ENCODE data around the gene RESP18.

Gene RESP18

DNA sequence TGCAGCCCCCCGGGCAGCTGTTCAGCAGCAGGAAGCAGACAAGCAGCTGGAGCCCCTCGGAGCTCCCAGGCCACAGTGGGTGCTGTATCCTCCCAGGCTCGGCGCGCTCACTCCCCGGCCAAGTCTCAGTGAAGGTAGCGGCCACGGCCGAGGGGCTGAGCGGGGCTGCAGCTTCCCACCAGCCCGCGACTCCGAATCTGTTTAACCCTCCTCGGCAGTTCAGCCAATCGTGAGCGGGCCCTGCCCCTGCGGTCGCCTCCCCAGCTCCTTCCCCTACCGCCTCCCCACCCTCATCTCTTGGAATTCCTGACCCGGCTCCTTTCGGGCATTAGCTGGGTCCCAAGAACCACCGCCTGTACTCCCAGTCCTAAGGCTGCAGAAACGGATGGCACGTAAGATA, at the start of gene RESP18:
Gene RESP18, minus strand, starts transcription at position 203 of the 400 bp plus-strand sequence.
- no peak within 1 kb of the TSS for H3K27ac ChIP-seq (ENCODE audit: low read length)

GRCh38 chr2:219381448-219381847, 48.9 kb upstream of the RESP18 start:
- Histone ChIP-seq H3K27me3 (ENCODE audit: insufficient read depth, low read length) (no peaks in the 10 kb centered on the region), H3K36me3 (ENCODE audit: insufficient read depth, low read depth, low read length) (peaks cover 53% of the 10 kb centered on the region), H3K9ac (ENCODE audit: low read depth, low read length) (no peak overlapping the region), H3K4me1 (ENCODE audit: insufficient read depth, low read length) (no peaks in the 10 kb centered on the region), H3K27ac (ENCODE audit: low read length) (no peak overlapping the region), H3K4me3 (ENCODE audit: low read length) (no peak overlapping the region), H3K9me3 (ENCODE audit: insufficient read depth, low read depth, low read length) (no peaks in the 10 kb centered on the region)

More for the DNA sequence above, at the start of gene RESP18:
- peak within 1 kb of the TSS; percentile 49 for H3K4me3 ChIP-seq (ENCODE audit: low read length)
- H3K36me3 ChIP-seq (ENCODE audit: insufficient read depth, low read depth, low read length) = no peaks in the 10 kb centered on the region
- H3K9ac ChIP-seq (ENCODE audit: low read depth, low read length) = no peak within 1 kb of the TSS
- H3K4me1 ChIP-seq (ENCODE audit: insufficient read depth, low read length) = peaks cover 5% of the 10 kb centered on the region; the same call in 1 of the 2 replicates
- H3K27me3 ChIP-seq (ENCODE audit: insufficient read depth, low read length) = peaks cover 80% of the 10 kb centered on the region
- H3K9me3 ChIP-seq (ENCODE audit: insufficient read depth, low read depth, low read length) = no peaks in the 10 kb centered on the region

GRCh38 chr2:219380926-219381325, 48.4 kb upstream of the RESP18 start:
- Histone ChIP-seq H3K9me3 (ENCODE audit: insufficient read depth, low read depth, low read length) (no peaks in the 10 kb centered on the region), H3K27ac (ENCODE audit: low read length) (no peak overlapping the region), H3K36me3 (ENCODE audit: insufficient read depth, low read depth, low read length) (peaks cover 48% of the 10 kb centered on the region), H3K9ac (ENCODE audit: low read depth, low read length) (no peak overlapping the region), H3K4me1 (ENCODE audit: insufficient read depth, low read length) (no peaks in the 10 kb centered on the region), H3K27me3 (ENCODE audit: insufficient read depth, low read length) (no peaks in the 10 kb centered on the region), H3K4me3 (ENCODE audit: low read length) (no peak overlapping the region)

GRCh38 chr2:219378163-219378851, 45.8 kb upstream of the RESP18 start:
- Histone ChIP-seq H3K27me3 (ENCODE audit: insufficient read depth, low read length) (no peaks in the 10 kb centered on the region), H3K9me3 (ENCODE audit: insufficient read depth, low read depth, low read length) (no peaks in the 10 kb centered on the region), H3K36me3 (ENCODE audit: insufficient read depth, low read depth, low read length) (peaks cover 44% of the 10 kb centered on the region), H3K4me1 (ENCODE audit: insufficient read depth, low read length) (no peaks in the 10 kb centered on the region), H3K27ac (ENCODE audit: low read length) (no peak overlapping the region), H3K4me3 (ENCODE audit: low read length) (no peak overlapping the region), H3K9ac (ENCODE audit: low read depth, low read length) (no peak overlapping the region)

- Histone ChIP-seq H3K4me3 (ENCODE audit: low read length) (no peak overlapping the region), H3K36me3 (ENCODE audit: insufficient read depth, low read depth, low read length) (peaks cover 10% of the 10 kb centered on the region; the same call in 1 of the 2 replicates), H3K27me3 (ENCODE audit: insufficient read depth, low read length) (no peaks in the 10 kb centered on the region), H3K9ac (ENCODE audit: low read depth, low read length) (no peak overlapping the region), H3K4me1 (ENCODE audit: insufficient read depth, low read length) (no peaks in the 10 kb centered on the region), H3K27ac (ENCODE audit: low read length) (no peak overlapping the region), H3K9me3 (ENCODE audit: insufficient read depth, low read depth, low read length) (no peaks in the 10 kb centered on the region)
Measured at GRCh38 chr2:219369447-219369861, 36.9 kb upstream of the RESP18 start.

- Histone ChIP-seq H3K4me1 (ENCODE audit: insufficient read depth, low read length) (no peaks in the 10 kb centered on the region), H3K4me3 (ENCODE audit: low read length) (no peak overlapping the region), H3K9ac (ENCODE audit: low read depth, low read length) (no peak overlapping the region), H3K27ac (ENCODE audit: low read length) (no peak overlapping the region), H3K9me3 (ENCODE audit: insufficient read depth, low read depth, low read length) (no peaks in the 10 kb centered on the region), H3K36me3 (ENCODE audit: insufficient read depth, low read depth, low read length) (peaks cover 4% of the 10 kb centered on the region; the same call in 1 of the 2 replicates), H3K27me3 (ENCODE audit: insufficient read depth, low read length) (no peaks in the 10 kb centered on the region)
Measured at GRCh38 chr2:219368690-219369191, 36.2 kb upstream of the RESP18 start.

GRCh38 chr2:219362524-219363164, 30.1 kb upstream of the RESP18 start:
- Histone ChIP-seq H3K27ac (ENCODE audit: low read length) (no peak overlapping the region), H3K4me1 (ENCODE audit: insufficient read depth, low read length) (no peaks in the 10 kb centered on the region; the same call in 1 of the 2 replicates), H3K27me3 (ENCODE audit: insufficient read depth, low read length) (peaks cover 46% of the 10 kb centered on the region), H3K9ac (ENCODE audit: low read depth, low read length) (no peak overlapping the region), H3K9me3 (ENCODE audit: insufficient read depth, low read depth, low read length) (no peaks in the 10 kb centered on the region), H3K4me3 (ENCODE audit: low read length) (no peak overlapping the region), H3K36me3 (ENCODE audit: insufficient read depth, low read depth, low read length) (no peaks in the 10 kb centered on the region)

DNA sequence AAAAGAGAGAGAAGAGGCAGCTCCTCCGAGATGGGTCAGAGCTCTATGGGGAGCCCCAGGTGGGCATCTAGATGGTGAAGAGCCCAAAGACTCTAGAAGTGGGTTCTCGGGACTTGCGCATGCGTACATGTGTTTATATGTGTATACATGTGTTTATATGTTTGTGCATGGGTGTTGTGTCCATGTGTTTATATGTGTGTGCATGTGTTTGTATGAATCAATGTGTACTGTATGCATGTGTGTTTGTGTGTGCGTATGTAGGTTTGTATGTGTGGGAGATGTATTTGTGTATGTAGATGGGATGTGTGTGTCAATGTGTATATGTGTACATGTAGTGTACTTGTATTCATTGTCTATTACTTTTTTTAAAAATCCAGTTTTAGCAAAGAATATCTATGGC, 29.5 kb upstream of the RESP18 start:
- no peak overlapping the region for H3K9ac ChIP-seq (ENCODE audit: low read depth, low read length)
- no peaks in the 10 kb centered on the region for H3K9me3 ChIP-seq (ENCODE audit: insufficient read depth, low read depth, low read length)
- H3K36me3 ChIP-seq (ENCODE audit: insufficient read depth, low read depth, low read length) = no peaks in the 10 kb centered on the region
- H3K27ac ChIP-seq (ENCODE audit: low read length) = no peak overlapping the region
- H3K4me3 ChIP-seq (ENCODE audit: low read length) = no peak overlapping the region
- no peaks in the 10 kb centered on the region; the same call in 1 of the 2 replicates for H3K4me1 ChIP-seq (ENCODE audit: insufficient read depth, low read length)
- peaks cover 52% of the 10 kb centered on the region for H3K27me3 ChIP-seq (ENCODE audit: insufficient read depth, low read length)

GRCh38 chr2:219358170-219359075, 25.9 kb upstream of the RESP18 start:
- H3K27me3 ChIP-seq (ENCODE audit: insufficient read depth, low read length) = peaks cover 88% of the 10 kb centered on the region
- no peak overlapping the region for H3K9ac ChIP-seq (ENCODE audit: low read depth, low read length)
- H3K36me3 ChIP-seq (ENCODE audit: insufficient read depth, low read depth, low read length) = no peaks in the 10 kb centered on the region
- no peak overlapping the region for H3K27ac ChIP-seq (ENCODE audit: low read length)
- peak overlapping the region; percentile 68; the same call in 1 of the 2 replicates for H3K4me3 ChIP-seq (ENCODE audit: low read length)
- no peaks in the 10 kb centered on the region for H3K9me3 ChIP-seq (ENCODE audit: insufficient read depth, low read depth, low read length)
- no peaks in the 10 kb centered on the region; the same call in 1 of the 2 replicates for H3K4me1 ChIP-seq (ENCODE audit: insufficient read depth, low read length)

GRCh38 chr2:219356834-219357233, 24.3 kb upstream of the RESP18 start:
- Histone ChIP-seq H3K27ac (ENCODE audit: low read length) (no peak overlapping the region), H3K4me1 (ENCODE audit: insufficient read depth, low read length) (no peaks in the 10 kb centered on the region), H3K9me3 (ENCODE audit: insufficient read depth, low read depth, low read length) (no peaks in the 10 kb centered on the region), H3K9ac (ENCODE audit: low read depth, low read length) (no peak overlapping the region), H3K4me3 (ENCODE audit: low read length) (no peak overlapping the region), H3K36me3 (ENCODE audit: insufficient read depth, low read depth, low read length) (no peaks in the 10 kb centered on the region), H3K27me3 (ENCODE audit: insufficient read depth, low read length) (peaks cover 83% of the 10 kb centered on the region)

DNA sequence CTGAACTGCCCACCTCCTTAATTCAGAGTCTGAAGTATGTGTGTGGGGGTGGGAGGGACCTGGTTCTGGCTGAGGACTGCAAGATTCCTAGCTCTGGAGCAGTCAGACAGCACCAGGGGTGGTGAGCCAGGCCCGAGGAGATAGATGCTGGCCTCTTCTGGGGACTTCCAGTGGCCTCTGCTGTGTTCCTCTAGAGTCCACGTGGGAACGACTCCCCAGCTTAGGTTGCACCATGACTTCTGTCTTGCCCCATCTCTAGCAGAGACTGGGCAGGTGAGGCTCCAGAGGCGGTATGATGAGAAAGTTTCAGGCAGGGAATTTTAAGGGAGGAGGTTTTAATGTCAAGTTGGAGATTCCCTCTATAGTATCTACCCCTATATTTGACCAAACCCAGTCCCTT, 22.0 kb upstream of the RESP18 start:
- Histone ChIP-seq H3K27ac (ENCODE audit: low read length) (no peak overlapping the region), H3K9me3 (ENCODE audit: insufficient read depth, low read depth, low read length) (no peaks in the 10 kb centered on the region), H3K4me1 (ENCODE audit: insufficient read depth, low read length) (no peaks in the 10 kb centered on the region), H3K9ac (ENCODE audit: low read depth, low read length) (no peak overlapping the region), H3K27me3 (ENCODE audit: insufficient read depth, low read length) (peaks cover 73% of the 10 kb centered on the region), H3K4me3 (ENCODE audit: low read length) (no peak overlapping the region), H3K36me3 (ENCODE audit: insufficient read depth, low read depth, low read length) (no peaks in the 10 kb centered on the region)

Measured in iPS-20b (cell line).